SK-N-MC (cell line): ENCODE results near the gene GYS1.
A peak's percentile ranks its signal among the peaks of the same experiment; 100 is the strongest.
"Not testable (repeated sequence)": the region's sequence is repeated elsewhere in the genome, so short reads cannot be mapped to it uniquely, and the experiment has no call there.

Experiments used
- DNase-seq: peaks from one replicate; pipeline ENCODE4 v3.0.0-alpha.2; 2011; ENCODE audit warnings: low read depth, low spot score
- H3K27ac ChIP-seq: fragments of 200-600 bp; sonication (generic); 2 replicates; pipeline ENCODE4 v1.5.1; 2016; ENCODE audit warnings: mixed run types
- H3K36me3 ChIP-seq: fragments of 200-600 bp; sonication (generic); 2 replicates; pipeline ENCODE4 v1.6.1; 2017; ENCODE audit warnings: antibody characterized with exemption, low read length, mixed read lengths; ENCODE audit not compliant: insufficient read depth
- H3K4me3 ChIP-seq: fragments of 200-600 bp; sonication (generic); 2 replicates; pipeline ENCODE4 v1.5.1; 2016
- H3K9ac ChIP-seq: fragments of 200-600 bp; sonication (generic); 2 replicates; pipeline ENCODE4 v1.8.0; 2017; ENCODE audit warnings: mixed run types, mixed read lengths; ENCODE audit not compliant: insufficient read length
- H3K9me3 ChIP-seq: fragments of 200-600 bp; sonication (generic); 2 replicates; pipeline ENCODE4 v1.6.1; 2017; ENCODE audit warnings: low read depth, mild to moderate bottlenecking, antibody characterized with exemption, low read length, moderate library complexity, mixed read lengths
- EZH2 ChIP-seq: fragments of 200-600 bp; sonication (generic); IDR thresholded peaks from one replicate; pipeline ENCODE4 v1.6.1; 2017; ENCODE audit warnings: antibody characterized with exemption
- FOXP2 ChIP-seq: optimal IDR thresholded peaks from 2 replicates; pipeline ENCODE3; 2011; ENCODE audit warnings: mild to moderate bottlenecking, moderate library complexity; ENCODE audit not compliant: insufficient read depth; ENCODE audit errors: extremely low read length, control extremely low read depth
- POLR2AphosphoS5 ChIP-seq: IDR thresholded peaks from 2 replicates; pipeline ENCODE4 v1.6.1; 2012; ENCODE audit warnings: mild to moderate bottlenecking, low read depth, low read length, borderline replicate concordance

Gene GYS1

GRCh38 chr19:49024233-49024632 lies 31.1 kb upstream of the GYS1 start, which contains the start of gene CGB3:
Gene CGB3 (minus strand): TSS chr19:49024333. CDS start chr19:49023971, 362 bp downstream.
- DNase-seq, H3K36me3 ChIP-seq, H3K9me3 ChIP-seq, H3K4me3 ChIP-seq, H3K27ac ChIP-seq, H3K9ac ChIP-seq: not testable (repeated sequence)

- no peak overlapping the region for H3K9ac ChIP-seq
- no peak for TF ChIP-seq POLR2AphosphoS5
- TF ChIP-seq EZH2, result no peak
- TF ChIP-seq FOXP2, result no peak
- DNase-seq, result no peak
These were observed 29.0 kb upstream of the GYS1 start for GRCh38 chr19:49022116-49022515.

GRCh38 chr19:49020931-49021895 lies 28.1 kb upstream of the GYS1 start:
- H3K9me3 ChIP-seq, result no peaks in the 10 kb centered on the region
- H3K4me3 ChIP-seq, result no peak overlapping the region
- no peak for DNase-seq
- no peak overlapping the region for H3K27ac ChIP-seq
- H3K9ac ChIP-seq, result no peak overlapping the region
- no peaks in the 10 kb centered on the region for H3K36me3 ChIP-seq
- no peak for TF ChIP-seq FOXP2
- TF ChIP-seq POLR2AphosphoS5, result no peak
- no peak for TF ChIP-seq EZH2

More at GRCh38 chr19:49022116-49022515, 29.0 kb upstream of the GYS1 start:
- Histone ChIP-seq H3K36me3 (no peaks in the 10 kb centered on the region), H3K27ac (no peak overlapping the region), H3K4me3 (no peak overlapping the region), H3K9me3 (no peaks in the 10 kb centered on the region)

DNA sequence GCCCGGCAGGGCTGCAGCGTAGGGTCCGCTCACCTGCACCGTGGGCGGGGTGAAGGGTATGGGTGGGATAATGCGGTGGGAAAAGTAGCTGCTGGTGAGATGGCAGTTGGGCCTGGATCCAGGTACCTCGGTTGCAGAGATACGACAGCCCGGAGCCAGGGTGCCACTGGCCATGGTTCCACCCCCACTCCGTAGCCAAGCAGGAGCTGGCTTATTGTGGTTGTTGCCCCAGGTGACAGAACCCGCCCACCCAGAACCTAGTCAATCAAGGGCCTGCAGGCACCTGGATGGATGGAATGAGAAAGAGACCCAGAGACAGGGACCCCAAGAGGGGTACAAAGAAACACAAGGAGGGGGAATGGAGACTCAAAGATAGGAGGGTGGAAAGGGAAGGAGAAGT lies 27.2 kb upstream of the GYS1 start:
- Histone ChIP-seq H3K4me3 (no peak overlapping the region), H3K9ac (no peak overlapping the region), H3K27ac (no peak overlapping the region), H3K9me3 (no peaks in the 10 kb centered on the region), H3K36me3 (peaks cover 3% of the 10 kb centered on the region; the same call in 1 of the 2 replicates)
- no peak for TF ChIP-seq POLR2AphosphoS5
- TF ChIP-seq EZH2, result no peak
- TF ChIP-seq FOXP2, result no peak
- DNase-seq, result no peak

GRCh38 chr19:49019242-49019932 lies 26.3 kb upstream of the GYS1 start:
- TF ChIP-seq FOXP2, result no peak
- TF ChIP-seq POLR2AphosphoS5, result no peak
- Histone ChIP-seq H3K9me3 (no peaks in the 10 kb centered on the region), H3K9ac (no peak overlapping the region), H3K27ac (no peak overlapping the region), H3K36me3 (peaks cover 10% of the 10 kb centered on the region; the same call in 1 of the 2 replicates), H3K4me3 (0 out of 2 replicates have a peak overlapping the region, but pooled peaks have one; percentile 25)
- no peak for DNase-seq

DNA sequence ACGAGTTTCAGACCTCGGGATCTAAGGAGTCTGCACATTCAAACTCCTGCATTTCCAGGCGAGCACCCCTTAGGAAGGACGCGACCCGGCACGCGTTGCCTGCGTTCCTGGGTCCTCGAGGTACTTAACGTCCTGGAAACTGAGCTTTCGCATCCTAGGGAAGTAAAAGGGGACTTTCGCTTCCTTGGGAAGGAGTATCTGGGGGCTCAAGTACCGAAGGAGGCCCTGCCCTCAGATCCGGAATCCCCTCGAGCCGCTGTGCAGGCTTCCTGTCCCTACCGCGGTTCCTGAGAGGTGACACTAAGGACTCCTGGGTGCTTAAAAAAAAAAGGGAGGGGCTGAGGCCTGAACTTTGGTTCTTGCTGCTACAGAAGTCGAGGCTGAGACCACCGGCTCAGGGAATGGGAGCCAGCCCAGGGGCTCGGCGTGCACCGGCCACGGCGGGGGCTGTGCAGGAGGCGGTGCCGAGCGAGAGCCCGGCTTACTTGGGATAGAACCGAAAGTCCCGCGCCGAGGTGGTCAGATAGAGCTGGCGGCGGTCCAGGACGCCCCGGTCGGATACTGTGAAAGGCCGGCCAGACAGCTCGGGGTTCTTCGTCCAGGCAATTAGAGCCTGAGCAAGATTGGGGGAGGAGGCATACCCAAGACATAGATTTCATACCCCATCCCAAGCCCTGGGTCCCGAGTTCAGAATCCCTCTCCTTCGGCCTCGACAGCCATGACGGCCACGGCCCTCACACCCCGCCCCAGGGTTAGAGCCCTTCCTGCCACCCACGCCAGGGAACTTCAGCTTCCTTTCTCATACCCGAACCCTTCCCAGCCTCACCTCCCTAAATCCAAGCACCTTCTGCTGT lies 25.5 kb upstream of the GYS1 start:
- peak overlapping the region; percentile 62 for H3K9ac ChIP-seq
- not testable (repeated sequence) for H3K27ac ChIP-seq

DNA sequence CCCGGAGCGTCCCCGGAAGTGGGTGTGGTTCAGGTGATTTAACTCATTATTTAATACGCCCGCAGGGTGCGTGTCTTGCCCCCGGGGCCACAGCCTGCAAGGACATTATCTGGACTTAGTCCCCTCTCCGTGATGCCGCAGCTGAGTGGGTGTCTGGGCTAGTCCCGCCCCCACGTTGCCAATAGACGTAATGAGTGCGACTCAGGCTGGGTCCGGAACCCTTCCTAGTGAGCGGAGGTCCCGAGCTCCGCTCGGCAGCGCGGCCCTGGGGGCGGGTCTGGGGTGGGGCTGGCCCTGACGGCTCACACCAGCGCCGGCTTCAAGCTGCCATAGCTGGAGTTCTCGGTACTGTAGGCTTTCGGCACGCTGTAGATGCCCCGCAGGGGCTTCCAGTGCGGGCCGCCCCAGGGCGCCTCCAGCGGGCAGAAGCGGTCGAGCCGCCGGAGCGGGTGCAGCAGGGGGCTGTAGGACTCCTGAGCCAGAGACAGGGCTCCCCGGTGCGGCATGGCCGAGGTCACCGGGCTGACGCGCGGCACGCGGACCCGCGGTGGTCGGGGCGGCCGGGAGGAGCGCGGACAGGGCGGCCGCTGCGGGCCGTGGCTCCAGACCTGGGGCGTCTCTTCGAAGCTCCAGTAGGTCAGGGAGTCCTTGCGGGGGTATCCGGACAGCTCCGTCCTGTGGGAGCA lies 24.7 kb upstream of the GYS1 start:
- Histone ChIP-seq H3K9me3 (no peaks in the 10 kb centered on the region), H3K36me3 (peaks cover 10% of the 10 kb centered on the region; the same call in 1 of the 2 replicates), H3K4me3 (peak overlapping the region; percentile 83), H3K9ac (peak overlapping the region; percentile 62), H3K27ac (no peak overlapping the region)
- DNase-seq, result no peak
- TF ChIP-seq FOXP2 (no peak), EZH2 (no peak), POLR2AphosphoS5 (peak; percentile 64)

More for the DNA sequence above, 25.5 kb upstream of the GYS1 start:
- DNase-seq, H3K9me3 ChIP-seq, H3K36me3 ChIP-seq: not testable (repeated sequence)
- peak overlapping the region; percentile 83 for H3K4me3 ChIP-seq
